ENCODE data around the gene C1S. TPM values are rescaled to one million over a fixed set of nuclear protein-coding genes. Genes with fewer than 3 reads are reported as not detected.

C1S gene
- total and polyA plus RNA-seq, 2 donors = 74.2 to 196 TPM

DNA sequence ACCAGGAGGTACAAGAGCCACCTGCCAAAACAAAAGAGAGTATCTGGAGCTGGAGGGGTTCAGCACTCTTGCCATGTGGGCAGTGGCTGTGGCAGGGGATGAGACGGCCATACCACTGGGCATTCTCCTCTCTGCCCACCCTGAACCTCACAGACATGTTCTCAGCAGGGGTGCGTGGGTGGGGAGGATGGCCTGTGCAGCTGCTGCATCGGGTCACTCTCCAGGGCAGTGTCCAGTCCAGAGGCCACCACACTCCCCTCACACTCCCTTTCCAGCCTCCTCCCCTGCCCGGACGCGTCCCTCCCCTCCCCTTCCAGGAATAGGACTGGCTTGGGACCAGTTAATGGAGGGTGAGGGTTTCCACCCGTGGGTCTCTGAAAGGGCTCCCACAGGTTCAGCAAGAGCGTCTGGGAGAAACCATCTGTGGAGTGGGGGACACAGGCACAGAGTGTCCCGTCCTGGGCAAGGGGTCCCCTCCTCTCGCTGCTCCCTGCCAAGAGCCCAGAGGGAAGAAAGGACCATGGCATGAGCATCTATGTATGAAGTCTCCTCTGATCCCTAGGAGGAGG, 31.2 kb downstream of the C1S start:
- WGBS = 84% methylated on average over 10 of the region's 10 CpGs
- peak overlapping the region; percentile 21 to 52 for H3K4me3 ChIP-seq (ENCODE audit: low read length in 2 of 2)
- H3K9me3 ChIP-seq (ENCODE audit: control insufficient read depth in 2 of 2, insufficient read depth in 1 of 2, low read length in 1 of 2) = no peaks in the 10 kb centered on the region
- no peaks in the 10 kb centered on the region for H3K36me3 ChIP-seq (ENCODE audit: control insufficient read depth in 2 of 2, insufficient read depth in 2 of 2, low read length in 1 of 2)
- peaks cover 0 to 9% of the 10 kb centered on the region in 2 donors for H3K4me1 ChIP-seq (ENCODE audit: control insufficient read depth in 2 of 2, insufficient read depth in 2 of 2, low read length in 2 of 2)
- no peaks in the 10 kb centered on the region for H3K27me3 ChIP-seq (ENCODE audit: control insufficient read depth in 2 of 2, insufficient read depth in 1 of 2, low read length in 1 of 2)
- no peak for DNase-seq (ENCODE audit: low read depth in 6 of 9, low spot score in 9 of 9)
- peak overlapping the region; percentile 45 to 75 for H3K27ac ChIP-seq (ENCODE audit: low read depth in 1 of 2, low read length in 1 of 2)

DNA sequence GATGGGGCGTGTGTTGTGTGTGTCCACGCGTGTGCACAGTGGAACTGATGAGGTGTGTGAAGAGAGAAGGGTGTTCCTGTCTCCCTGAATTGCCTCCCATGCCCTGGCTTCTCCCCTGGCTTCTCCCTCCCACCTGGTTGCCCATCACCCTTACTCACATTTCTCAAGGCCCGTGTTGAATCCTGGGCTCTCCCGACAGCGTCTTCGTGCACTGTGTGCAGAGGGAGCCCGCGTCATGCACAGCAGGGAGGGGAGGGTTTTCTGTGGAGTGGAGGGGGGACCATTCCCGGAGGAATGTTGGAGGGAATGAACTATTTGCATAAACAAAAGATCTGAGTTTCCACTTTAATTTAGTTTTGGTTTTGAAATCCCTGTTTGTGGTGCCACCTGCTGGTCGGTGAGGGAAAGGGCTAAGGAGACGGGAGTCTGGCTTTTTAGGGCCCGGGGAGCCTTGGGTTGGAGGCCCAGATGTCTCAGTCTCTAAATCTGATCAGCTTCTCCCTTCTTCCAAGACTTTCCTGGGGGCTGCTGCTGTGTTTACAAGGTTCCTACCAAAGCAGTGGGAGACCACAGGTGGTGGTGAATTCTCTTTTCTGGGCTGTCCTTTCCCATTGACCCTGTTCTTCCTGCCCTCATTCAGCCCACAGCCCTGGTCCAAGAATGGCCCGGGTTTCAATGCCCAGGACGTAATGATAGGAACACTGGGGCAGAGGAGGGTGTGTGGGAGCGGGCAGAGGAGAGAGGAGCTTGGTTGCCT, 31.9 kb downstream of the C1S start, which contains the start of gene C1R:
Gene C1R, minus strand, starts transcription at position 217 of the 757 bp plus-strand sequence. Its CDS starts 57 bp downstream, at position 160.
- peak; percentile 26 to 80 (median 59) for DNase-seq (ENCODE audit: low read depth in 6 of 9, low spot score in 9 of 9)
- H3K4me1 ChIP-seq (ENCODE audit: control insufficient read depth in 2 of 2, insufficient read depth in 2 of 2, low read length in 2 of 2) = peaks cover 0 to 11% of the 10 kb centered on the region in 2 donors
- 45% methylated on average over 16 of the region's 16 CpGs for WGBS

DNA sequence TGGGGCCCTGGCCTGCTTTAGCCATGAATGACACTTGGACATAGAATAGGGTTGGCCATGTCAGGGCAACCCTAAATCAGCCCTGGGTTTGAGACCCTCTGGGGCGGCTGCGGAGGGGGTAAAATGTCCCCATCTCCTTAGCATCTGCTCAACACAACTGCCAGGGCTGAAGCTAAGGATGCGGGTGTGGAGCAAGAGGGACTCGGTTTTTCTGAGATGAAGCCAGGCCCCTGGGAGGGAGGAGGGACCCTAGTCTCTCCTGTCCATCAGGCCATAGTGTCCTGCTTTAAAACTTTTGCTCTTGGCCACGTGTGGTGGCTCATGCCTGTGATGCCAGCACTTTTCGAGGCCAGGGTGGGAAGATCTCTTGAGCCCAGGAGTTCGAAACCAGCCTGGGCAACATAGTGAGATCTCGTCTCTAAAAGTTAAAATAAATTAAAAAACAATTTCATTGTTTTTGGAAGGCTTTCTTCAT, 32.5 kb downstream of the C1S start:
- Histone ChIP-seq H3K27ac (ENCODE audit: low read depth in 1 of 2, low read length in 1 of 2) (peak overlapping the region in 1 of 2 donors; percentile 11), H3K27me3 (ENCODE audit: control insufficient read depth in 2 of 2, insufficient read depth in 1 of 2, low read length in 1 of 2) (no peaks in the 10 kb centered on the region), H3K4me1 (ENCODE audit: control insufficient read depth in 2 of 2, insufficient read depth in 2 of 2, low read length in 2 of 2) (peaks cover 0 to 11% of the 10 kb centered on the region in 2 donors), H3K36me3 (ENCODE audit: control insufficient read depth in 2 of 2, insufficient read depth in 2 of 2, low read length in 1 of 2) (no peaks in the 10 kb centered on the region), H3K9me3 (ENCODE audit: control insufficient read depth in 2 of 2, insufficient read depth in 1 of 2, low read length in 1 of 2) (no peaks in the 10 kb centered on the region), H3K4me3 (ENCODE audit: low read length in 2 of 2) (no peak overlapping the region)
- 90% methylated on average over 8 of the region's 8 CpGs for WGBS
- no peak for DNase-seq (ENCODE audit: low read depth in 6 of 9, low spot score in 9 of 9)

More for the DNA sequence above, 31.9 kb downstream of the C1S start, which contains the start of gene C1R:
- Histone ChIP-seq H3K9me3 (ENCODE audit: control insufficient read depth in 2 of 2, insufficient read depth in 1 of 2, low read length in 1 of 2) (no peaks in the 10 kb centered on the region), H3K27ac (ENCODE audit: low read depth in 1 of 2, low read length in 1 of 2) (peak within 1 kb of the TSS; percentile 45 to 75), H3K36me3 (ENCODE audit: control insufficient read depth in 2 of 2, insufficient read depth in 2 of 2, low read length in 1 of 2) (no peaks in the 10 kb centered on the region), H3K27me3 (ENCODE audit: control insufficient read depth in 2 of 2, insufficient read depth in 1 of 2, low read length in 1 of 2) (no peaks in the 10 kb centered on the region), H3K4me3 (ENCODE audit: low read length in 2 of 2) (peak within 1 kb of the TSS; percentile 21 to 52)

DNA sequence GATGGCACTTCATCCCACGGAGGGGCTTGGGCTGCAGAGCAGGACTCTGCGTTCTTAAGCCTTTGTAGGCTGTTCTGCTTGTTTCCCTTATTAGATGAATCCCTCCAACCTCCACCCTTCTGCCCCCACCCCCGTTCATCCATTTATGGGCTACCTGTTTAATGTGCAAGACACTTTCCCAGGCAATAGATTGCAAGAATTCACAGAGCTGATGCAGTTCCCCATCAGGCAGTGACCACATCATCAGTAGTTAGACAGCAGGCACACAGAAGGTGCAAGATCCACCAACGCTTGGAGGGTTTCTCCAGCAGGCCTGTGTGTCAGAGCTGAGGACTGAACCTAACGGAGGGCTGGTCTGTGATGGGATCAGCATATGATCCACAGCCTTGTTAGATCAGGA, 33.0 kb downstream of the C1S start:
- DNase-seq (ENCODE audit: low read depth in 6 of 9, low spot score in 9 of 9) = no peak
- no peak overlapping the region for H3K27ac ChIP-seq (ENCODE audit: low read depth in 1 of 2, low read length in 1 of 2)
- WGBS = 83% methylated on average over 5 of the region's 5 CpGs

DNA sequence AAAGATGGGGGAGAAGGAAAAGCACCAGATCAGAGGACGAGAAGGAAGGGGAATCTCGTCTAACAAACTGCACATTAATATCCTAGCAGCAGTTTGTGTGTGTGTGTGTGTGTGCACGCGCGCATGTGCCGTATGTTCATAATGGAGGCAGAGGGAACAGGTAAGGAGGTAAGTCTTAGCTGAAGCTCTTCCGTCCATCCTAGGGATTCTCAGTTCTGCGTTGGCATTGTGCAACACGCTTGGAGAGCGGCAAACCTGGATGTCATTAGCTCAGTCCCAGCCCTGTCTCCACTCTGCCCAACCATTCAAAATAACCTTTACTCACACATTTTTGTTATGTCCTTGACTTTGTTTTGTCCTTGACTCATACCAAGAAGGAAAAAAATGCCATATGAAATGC, 33.4 kb downstream of the C1S start:
- DNase-seq (ENCODE audit: low read depth in 6 of 9, low spot score in 9 of 9) = no peak
- no peaks in the 10 kb centered on the region for H3K36me3 ChIP-seq (ENCODE audit: control insufficient read depth in 2 of 2, insufficient read depth in 2 of 2, low read length in 1 of 2)
- no peak overlapping the region for H3K4me3 ChIP-seq (ENCODE audit: low read length in 2 of 2)
- no peaks in the 10 kb centered on the region for H3K27me3 ChIP-seq (ENCODE audit: control insufficient read depth in 2 of 2, insufficient read depth in 1 of 2, low read length in 1 of 2)
- H3K27ac ChIP-seq (ENCODE audit: low read depth in 1 of 2, low read length in 1 of 2) = no peak overlapping the region
- 85% methylated on average over 10 of the region's 10 CpGs for WGBS
- H3K9me3 ChIP-seq (ENCODE audit: control insufficient read depth in 2 of 2, insufficient read depth in 1 of 2, low read length in 1 of 2) = no peaks in the 10 kb centered on the region
- H3K4me1 ChIP-seq (ENCODE audit: control insufficient read depth in 2 of 2, insufficient read depth in 2 of 2, low read length in 2 of 2) = peaks cover 0 to 11% of the 10 kb centered on the region in 2 donors

More for the DNA sequence above, 33.0 kb downstream of the C1S start:
- Histone ChIP-seq H3K27me3 (ENCODE audit: control insufficient read depth in 2 of 2, insufficient read depth in 1 of 2, low read length in 1 of 2) (no peaks in the 10 kb centered on the region), H3K36me3 (ENCODE audit: control insufficient read depth in 2 of 2, insufficient read depth in 2 of 2, low read length in 1 of 2) (no peaks in the 10 kb centered on the region), H3K4me1 (ENCODE audit: control insufficient read depth in 2 of 2, insufficient read depth in 2 of 2, low read length in 2 of 2) (peaks cover 0 to 11% of the 10 kb centered on the region in 2 donors), H3K9me3 (ENCODE audit: control insufficient read depth in 2 of 2, insufficient read depth in 1 of 2, low read length in 1 of 2) (no peaks in the 10 kb centered on the region), H3K4me3 (ENCODE audit: low read length in 2 of 2) (no peak overlapping the region)

DNA sequence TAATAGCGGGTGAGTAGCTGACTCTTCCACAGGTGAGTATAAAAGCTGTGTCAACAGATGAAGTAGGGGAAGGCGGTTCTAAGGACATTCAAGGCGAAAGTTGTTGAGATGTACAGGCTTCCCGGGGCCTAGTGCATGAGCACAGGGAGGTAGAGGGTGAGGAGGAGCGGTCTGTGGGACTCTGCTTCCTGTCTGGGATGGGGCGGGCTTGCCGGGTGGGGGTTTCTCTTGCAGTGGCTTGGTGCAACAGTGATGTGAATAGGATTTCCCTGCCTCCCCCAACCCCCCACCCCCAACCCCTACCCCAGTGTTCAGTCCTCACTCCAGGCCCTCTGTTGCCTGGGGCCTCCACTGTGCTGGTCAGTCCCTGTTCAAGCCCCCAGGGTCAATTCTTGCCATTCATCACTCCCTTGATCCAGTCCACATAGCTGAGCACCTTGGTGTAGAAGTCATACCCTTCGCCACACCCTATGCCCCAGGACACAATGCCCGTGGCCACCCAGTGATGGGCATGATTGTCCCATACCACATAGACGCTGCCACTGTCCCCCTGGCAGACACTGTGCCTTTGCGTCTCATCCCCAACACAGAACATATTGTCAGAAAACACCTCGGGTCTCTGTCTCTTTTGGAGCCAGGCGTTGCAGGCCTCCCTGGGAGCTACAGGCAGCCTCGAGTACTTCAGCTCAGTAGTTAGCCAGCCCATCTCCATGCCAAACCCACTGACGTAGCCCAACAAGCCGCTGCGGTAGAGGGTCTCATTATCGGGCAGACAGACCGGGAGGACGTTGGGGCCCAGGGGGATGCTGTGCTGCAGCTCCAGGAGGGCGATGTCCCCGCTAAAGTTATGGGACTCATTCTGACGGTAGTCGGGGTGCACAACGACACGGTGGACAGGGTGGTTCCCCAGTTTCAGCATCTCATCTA, 35.8 kb downstream of the C1S start:
- no peaks in the 10 kb centered on the region for H3K27me3 ChIP-seq (ENCODE audit: control insufficient read depth in 2 of 2, insufficient read depth in 1 of 2, low read length in 1 of 2)
- H3K36me3 ChIP-seq (ENCODE audit: control insufficient read depth in 2 of 2, insufficient read depth in 2 of 2, low read length in 1 of 2) = peaks cover 0 to 6% of the 10 kb centered on the region in 2 donors
- no peak overlapping the region for H3K4me3 ChIP-seq (ENCODE audit: low read length in 2 of 2)
- no peaks in the 10 kb centered on the region for H3K9me3 ChIP-seq (ENCODE audit: control insufficient read depth in 2 of 2, insufficient read depth in 1 of 2, low read length in 1 of 2)
- peak overlapping the region in 1 of 2 donors; percentile 56 for H3K27ac ChIP-seq (ENCODE audit: low read depth in 1 of 2, low read length in 1 of 2)
- DNase-seq (ENCODE audit: low read depth in 6 of 9, low spot score in 9 of 9) = no peak
- WGBS = 90% methylated on average over 26 of the region's 26 CpGs
- peaks cover 0 to 11% of the 10 kb centered on the region in 2 donors for H3K4me1 ChIP-seq (ENCODE audit: control insufficient read depth in 2 of 2, insufficient read depth in 2 of 2, low read length in 2 of 2)

DNA sequence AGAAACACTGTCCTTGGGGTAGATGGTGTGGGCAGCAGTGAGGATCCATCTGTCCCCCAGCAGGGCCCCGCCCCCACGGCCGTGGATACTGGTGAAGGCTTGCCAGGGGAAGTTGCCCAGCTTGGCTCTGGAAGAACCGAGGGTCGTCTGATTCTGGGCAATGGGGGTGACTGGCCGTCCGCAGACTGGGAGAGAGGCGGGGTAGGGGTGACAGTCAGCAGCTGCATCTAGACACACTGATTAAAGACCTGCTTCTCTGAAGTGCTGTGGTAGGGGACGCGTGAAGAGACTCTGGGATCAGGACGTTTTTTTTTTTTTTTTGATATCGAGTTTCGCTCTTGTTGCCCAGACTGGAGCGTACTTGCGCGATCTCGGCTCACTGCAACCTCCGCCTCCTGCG, 36.5 kb downstream of the C1S start:
- H3K27me3 ChIP-seq (ENCODE audit: control insufficient read depth in 2 of 2, insufficient read depth in 1 of 2, low read length in 1 of 2) = no peaks in the 10 kb centered on the region
- H3K9me3 ChIP-seq (ENCODE audit: control insufficient read depth in 2 of 2, insufficient read depth in 1 of 2, low read length in 1 of 2) = no peaks in the 10 kb centered on the region
- 95% methylated on average over 19 of the region's 19 CpGs for WGBS
- H3K27ac ChIP-seq (ENCODE audit: low read depth in 1 of 2, low read length in 1 of 2) = peak overlapping the region; percentile 1 to 56
- no peak overlapping the region for H3K4me3 ChIP-seq (ENCODE audit: low read length in 2 of 2)
- H3K36me3 ChIP-seq (ENCODE audit: control insufficient read depth in 2 of 2, insufficient read depth in 2 of 2, low read length in 1 of 2) = peaks cover 0 to 10% of the 10 kb centered on the region in 2 donors
- H3K4me1 ChIP-seq (ENCODE audit: control insufficient read depth in 2 of 2, insufficient read depth in 2 of 2, low read length in 2 of 2) = peaks cover 0 to 10% of the 10 kb centered on the region in 2 donors
- no peak for DNase-seq (ENCODE audit: low read depth in 6 of 9, low spot score in 9 of 9)

DNA sequence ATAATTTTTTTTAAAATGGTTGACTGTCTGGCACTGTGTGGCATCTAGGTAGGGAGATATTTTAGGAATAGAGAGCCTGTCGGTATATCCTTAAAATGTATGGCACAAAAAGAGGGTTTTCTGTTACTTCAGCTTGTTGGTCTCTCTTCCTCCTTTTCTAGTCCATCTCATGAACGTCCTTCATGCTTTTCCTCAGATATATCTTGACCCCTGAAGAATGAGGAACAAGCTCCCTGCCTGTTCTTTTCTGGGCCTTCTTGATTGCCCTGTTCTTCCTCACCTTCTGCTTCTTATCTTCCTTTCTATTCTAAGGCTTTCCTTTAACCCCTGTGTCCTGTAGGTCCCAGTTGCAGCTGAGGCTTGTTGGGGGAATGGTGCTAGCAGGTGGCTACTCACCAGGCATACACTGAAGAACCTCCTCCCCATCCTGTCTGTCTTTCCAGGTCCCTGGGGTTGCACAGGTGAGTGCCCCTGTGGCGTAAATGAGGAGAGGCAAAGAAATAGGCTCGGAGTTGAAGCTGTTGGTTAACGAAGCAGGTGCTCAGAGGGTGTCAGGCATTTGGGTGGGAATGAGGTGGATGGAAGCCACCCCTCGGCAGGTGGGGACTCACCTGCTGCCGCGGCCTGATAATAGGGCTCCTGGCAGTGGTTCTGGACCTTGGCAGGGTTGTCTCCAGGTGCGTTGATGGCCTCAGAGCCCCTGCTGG, 38.9 kb downstream of the C1S start:
- WGBS = 91% methylated on average over 9 of the region's 9 CpGs
- H3K9me3 ChIP-seq (ENCODE audit: control insufficient read depth in 2 of 2, insufficient read depth in 1 of 2, low read length in 1 of 2) = no peaks in the 10 kb centered on the region
- no peak overlapping the region for H3K4me3 ChIP-seq (ENCODE audit: low read length in 2 of 2)
- no peak for DNase-seq (ENCODE audit: low read depth in 6 of 9, low spot score in 9 of 9)
- H3K4me1 ChIP-seq (ENCODE audit: control insufficient read depth in 2 of 2, insufficient read depth in 2 of 2, low read length in 2 of 2) = peaks cover 0 to 12% of the 10 kb centered on the region in 2 donors
- H3K27me3 ChIP-seq (ENCODE audit: control insufficient read depth in 2 of 2, insufficient read depth in 1 of 2, low read length in 1 of 2) = no peaks in the 10 kb centered on the region
- H3K27ac ChIP-seq (ENCODE audit: low read depth in 1 of 2, low read length in 1 of 2) = no peak overlapping the region
- H3K36me3 ChIP-seq (ENCODE audit: control insufficient read depth in 2 of 2, insufficient read depth in 2 of 2, low read length in 1 of 2) = peaks cover 4 to 10% of the 10 kb centered on the region in 2 donors
